Hepatocyte (in vitro differentiated cells): Measurements from ENCODE around the gene FHL1.

Source experiments
- CTCF ChIP-seq: fragments of 200-600 bp; sonication (generic); IDR thresholded peaks from 2 replicates; pipeline ENCODE4 v1.5.1; 2016; ENCODE audit warnings: antibody characterized with exemption, mild to moderate bottlenecking; ENCODE audit not compliant: poor library complexity
- EZH2 ChIP-seq: fragments of 200-600 bp; sonication (generic); IDR thresholded peaks from 2 replicates; pipeline ENCODE4 v1.6.1; 2016; ENCODE audit warnings: antibody characterized with exemption, mild to moderate bottlenecking, borderline replicate concordance
- EZH2phosphoT487 ChIP-seq: fragments of 200-600 bp; sonication (generic); IDR thresholded peaks from one replicate; pipeline ENCODE4 v1.6.1; 2018; ENCODE audit warnings: antibody characterized with exemption, mild to moderate bottlenecking, low read depth, moderate library complexity; ENCODE audit not compliant: unreplicated experiment, severe bottlenecking

DNA sequence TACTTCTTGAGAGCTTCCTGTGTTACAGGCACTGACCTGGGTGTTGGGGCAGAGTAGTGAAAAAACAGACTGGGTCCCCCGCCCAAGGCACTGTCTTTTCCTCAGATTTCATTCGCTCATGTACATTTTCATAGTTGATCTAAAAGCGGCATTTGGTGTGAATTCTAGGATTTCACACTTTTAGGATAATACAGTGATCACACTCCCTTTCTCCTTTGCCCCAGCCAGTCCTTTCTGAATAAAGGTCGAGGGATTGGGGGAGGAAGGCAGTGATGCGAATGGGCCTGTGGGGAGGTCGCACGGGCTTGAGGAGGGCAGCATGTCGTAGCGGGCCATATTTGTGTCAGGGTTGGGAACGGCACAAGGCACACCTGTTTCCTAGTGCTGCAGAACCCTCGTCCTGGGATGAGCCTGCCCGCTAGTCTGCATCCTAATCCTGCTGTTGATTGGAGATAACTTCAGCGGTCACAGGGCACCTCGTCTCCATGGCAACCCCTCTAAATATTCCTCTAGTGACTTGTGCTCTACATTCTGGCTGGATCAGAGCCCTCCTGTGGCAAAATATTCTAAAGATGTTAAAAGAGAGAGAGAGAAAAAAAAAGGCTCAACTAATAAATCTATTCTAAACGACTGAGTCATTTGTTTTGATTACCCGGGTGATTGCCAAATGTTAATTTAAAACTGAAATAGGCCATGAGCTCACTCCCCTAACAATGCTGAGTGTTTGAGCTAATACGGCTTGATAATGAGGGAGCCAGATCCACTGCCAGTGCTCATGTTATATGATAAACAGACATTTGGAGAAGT lies 21.8 kb downstream of the FHL1 start:
- TF ChIP-seq CTCF (no peak), EZH2 (no peak), EZH2phosphoT487 (no peak)
